PFSK-1 (cell line): Measurements from ENCODE around the gene STARD3NL.

ENCODE experiments used
- POLR2AphosphoS5 ChIP-seq: IDR thresholded peaks from 2 replicates; pipeline ENCODE4 v1.6.1; 2012; ENCODE audit warnings: low read depth, mild to moderate bottlenecking, control low read depth, low read length, moderate library complexity
- SIN3A ChIP-seq: IDR thresholded peaks from 2 replicates; pipeline ENCODE4 v1.6.1; 2012; ENCODE audit warnings: mild to moderate bottlenecking, low read length, moderate library complexity, borderline replicate concordance; ENCODE audit not compliant: insufficient read depth
- TAF1 ChIP-seq: IDR thresholded peaks from 2 replicates; pipeline ENCODE4 v1.6.1; 2012; ENCODE audit warnings: low read length, control low read depth, borderline replicate concordance; ENCODE audit not compliant: insufficient read depth
- TF ChIP-seq, protein P1 (sequence below), 2 experiments: IDR thresholded peaks; 2 replicates each; pipeline versions ENCODE4 v1.6.1 to v1.8.0; 2011 to 2012; ENCODE audit warnings: low read depth in 2 of 2, low read length in 2 of 2, control low read depth in 1 of 2, inconsistent platforms in 1 of 2, mild to moderate bottlenecking in 1 of 2, moderate library complexity in 1 of 2; ENCODE audit not compliant: insufficient read depth in 1 of 2

DNA sequence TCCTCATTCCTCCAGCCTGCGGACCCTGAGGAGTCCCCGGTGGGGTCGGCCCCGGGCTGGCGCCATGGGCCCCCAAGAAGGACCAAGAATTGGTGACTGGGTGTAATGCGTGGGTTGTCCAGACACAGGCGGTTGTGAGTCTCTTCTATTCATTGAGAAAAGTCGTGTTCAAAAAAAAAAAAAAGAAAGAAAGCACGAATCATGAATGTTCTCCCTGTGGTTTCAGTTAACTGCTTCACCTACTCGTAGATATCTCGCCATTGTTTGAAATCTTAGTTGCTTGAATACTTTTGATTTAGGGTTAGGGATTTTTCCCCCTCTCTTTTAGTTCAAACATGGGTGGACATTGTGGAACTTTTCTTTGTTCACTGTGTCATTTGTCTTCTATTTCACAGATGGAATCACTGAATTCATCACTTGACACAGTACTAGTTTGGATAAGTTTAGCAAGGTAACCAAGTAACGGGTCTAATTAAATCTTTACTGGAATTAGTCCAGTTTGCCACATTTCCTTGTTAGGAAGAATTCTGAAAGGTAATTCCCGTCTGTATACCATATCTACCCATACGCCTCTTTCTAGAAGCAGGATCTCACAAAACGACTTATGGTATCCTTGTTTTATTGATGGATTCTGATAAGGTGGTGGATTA lies 775 bp downstream of the STARD3NL start:
- TF ChIP-seq POLR2AphosphoS5 (no peak), TAF1 (no peak), SIN3A (no peak)
- TF ChIP-seq, protein P1, sequence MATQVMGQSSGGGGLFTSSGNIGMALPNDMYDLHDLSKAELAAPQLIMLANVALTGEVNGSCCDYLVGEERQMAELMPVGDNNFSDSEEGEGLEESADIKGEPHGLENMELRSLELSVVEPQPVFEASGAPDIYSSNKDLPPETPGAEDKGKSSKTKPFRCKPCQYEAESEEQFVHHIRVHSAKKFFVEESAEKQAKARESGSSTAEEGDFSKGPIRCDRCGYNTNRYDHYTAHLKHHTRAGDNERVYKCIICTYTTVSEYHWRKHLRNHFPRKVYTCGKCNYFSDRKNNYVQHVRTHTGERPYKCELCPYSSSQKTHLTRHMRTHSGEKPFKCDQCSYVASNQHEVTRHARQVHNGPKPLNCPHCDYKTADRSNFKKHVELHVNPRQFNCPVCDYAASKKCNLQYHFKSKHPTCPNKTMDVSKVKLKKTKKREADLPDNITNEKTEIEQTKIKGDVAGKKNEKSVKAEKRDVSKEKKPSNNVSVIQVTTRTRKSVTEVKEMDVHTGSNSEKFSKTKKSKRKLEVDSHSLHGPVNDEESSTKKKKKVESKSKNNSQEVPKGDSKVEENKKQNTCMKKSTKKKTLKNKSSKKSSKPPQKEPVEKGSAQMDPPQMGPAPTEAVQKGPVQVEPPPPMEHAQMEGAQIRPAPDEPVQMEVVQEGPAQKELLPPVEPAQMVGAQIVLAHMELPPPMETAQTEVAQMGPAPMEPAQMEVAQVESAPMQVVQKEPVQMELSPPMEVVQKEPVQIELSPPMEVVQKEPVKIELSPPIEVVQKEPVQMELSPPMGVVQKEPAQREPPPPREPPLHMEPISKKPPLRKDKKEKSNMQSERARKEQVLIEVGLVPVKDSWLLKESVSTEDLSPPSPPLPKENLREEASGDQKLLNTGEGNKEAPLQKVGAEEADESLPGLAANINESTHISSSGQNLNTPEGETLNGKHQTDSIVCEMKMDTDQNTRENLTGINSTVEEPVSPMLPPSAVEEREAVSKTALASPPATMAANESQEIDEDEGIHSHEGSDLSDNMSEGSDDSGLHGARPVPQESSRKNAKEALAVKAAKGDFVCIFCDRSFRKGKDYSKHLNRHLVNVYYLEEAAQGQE (IDR thresholded peaks at IDR 0.05; ENCODE audit: insufficient read depth in 1 of 2, low read depth in 2 of 2, low read length in 2 of 2): no peak
